ENCODE measurements around the gene NSL1.
"Not testable (repeated sequence)": the region's sequence is repeated elsewhere in the genome, so short reads cannot be mapped to it uniquely, and the experiment has no call there.

NSL1 gene

GRCh38 chr1:212722270-212722957, 69.2 kb downstream of the NSL1 start:
- no peak for TF ChIP-seq ZFX (IDR thresholded peaks at IDR 0.05; ENCODE audit: borderline replicate concordance)
- TF ChIP-seq CTCF (IDR thresholded peaks at IDR 0.05), result no peak
- H3K27ac ChIP-seq, result no peak overlapping the region

- TF ChIP-seq ZFX (IDR thresholded peaks at IDR 0.05; ENCODE audit: borderline replicate concordance) (no peak), CTCF (IDR thresholded peaks at IDR 0.05) (no peak)
- H3K27ac ChIP-seq, result no peak overlapping the region
Measured at GRCh38 chr1:212721388-212722247, 70.0 kb downstream of the NSL1 start.

GRCh38 chr1:212719633-212720032, 71.9 kb downstream of the NSL1 start:
- H3K27ac ChIP-seq, result no peak overlapping the region
- no peak for TF ChIP-seq ZFX (IDR thresholded peaks at IDR 0.05; ENCODE audit: borderline replicate concordance)
- no peak for TF ChIP-seq CTCF (IDR thresholded peaks at IDR 0.05)

GRCh38 chr1:212718499-212718898, 73.1 kb downstream of the NSL1 start:
- H3K27ac ChIP-seq, result no peak overlapping the region
- TF ChIP-seq ZFX (IDR thresholded peaks at IDR 0.05; ENCODE audit: borderline replicate concordance), result no peak

GRCh38 chr1:212716161-212716560, 75.4 kb downstream of the NSL1 start:
- no peak for TF ChIP-seq CTCF (IDR thresholded peaks at IDR 0.05)
- no peak for TF ChIP-seq ZFX (IDR thresholded peaks at IDR 0.05; ENCODE audit: borderline replicate concordance)

GRCh38 chr1:212713465-212714136, 78.0 kb downstream of the NSL1 start:
- no peak overlapping the region for H3K27ac ChIP-seq
- TF ChIP-seq CTCF (IDR thresholded peaks at IDR 0.05) (no peak), ZFX (IDR thresholded peaks at IDR 0.05; ENCODE audit: borderline replicate concordance) (no peak)

More at GRCh38 chr1:212716161-212716560, 75.4 kb downstream of the NSL1 start:
- no peak overlapping the region for H3K27ac ChIP-seq

GRCh38 chr1:212712451-212713303, 78.9 kb downstream of the NSL1 start:
- H3K27ac ChIP-seq, result no peak overlapping the region
- no peak for TF ChIP-seq ZFX (IDR thresholded peaks at IDR 0.05; ENCODE audit: borderline replicate concordance)
- no peak for TF ChIP-seq CTCF (IDR thresholded peaks at IDR 0.05)

GRCh38 chr1:212711974-212712373, 79.6 kb downstream of the NSL1 start:
- H3K27ac ChIP-seq, result not testable (repeated sequence)

All from 22Rv1 (cell line).